OCI-LY3 (cell line): ENCODE results near the gene EXOC6.

ENCODE experiments used
- EZH2phosphoT487 ChIP-seq: fragments of 200-600 bp; shearing (Covaris generic); IDR thresholded peaks from 2 replicates; pipeline ENCODE4 v1.6.1; 2018; ENCODE audit warnings: antibody characterized with exemption, mixed run types, low read depth
- TF ChIP-seq, protein P1 (sequence below): fragments of 200-600, 300-600 bp; sonication (generic); IDR thresholded peaks from 2 replicates; pipeline ENCODE4 v1.5.1; 2014; ENCODE audit warnings: antibody characterized with exemption, low read length, low read depth

DNA sequence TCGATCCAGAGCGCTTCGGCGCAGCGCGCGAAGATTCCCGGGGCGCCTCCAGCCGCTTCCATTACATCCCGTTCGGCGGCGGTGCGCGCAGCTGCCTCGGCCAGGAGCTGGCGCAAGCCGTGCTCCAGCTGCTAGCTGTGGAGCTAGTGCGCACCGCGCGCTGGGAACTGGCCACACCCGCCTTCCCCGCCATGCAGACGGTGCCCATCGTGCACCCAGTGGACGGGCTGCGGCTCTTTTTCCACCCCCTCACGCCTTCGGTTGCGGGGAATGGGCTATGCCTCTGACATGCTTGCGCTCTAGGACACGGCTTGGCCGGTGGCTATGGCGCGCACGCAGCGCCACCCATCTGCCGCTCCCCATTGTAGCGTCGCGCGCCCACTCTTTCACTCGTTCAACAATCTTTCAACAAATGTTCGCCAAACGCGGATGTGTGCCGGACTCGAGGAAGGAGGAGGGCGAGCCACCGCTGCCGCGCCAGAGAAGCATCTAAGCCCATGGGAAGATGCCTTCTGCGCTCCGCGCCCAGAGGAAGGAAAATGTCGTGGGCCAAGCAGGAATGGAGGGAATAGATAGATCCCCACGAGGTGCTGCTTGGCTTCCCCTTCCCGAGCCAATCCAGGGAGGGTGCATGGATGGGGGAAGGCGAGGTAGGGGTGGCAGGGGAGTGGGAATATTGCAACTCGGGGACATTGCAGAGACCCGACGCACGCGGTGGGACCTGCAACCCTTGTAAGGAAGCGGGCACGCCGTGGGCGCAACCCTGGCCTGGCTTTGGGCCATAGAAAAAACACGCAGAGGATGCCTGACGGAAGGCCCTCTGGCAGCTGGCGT, 220.3 kb downstream of the EXOC6 start:
- TF ChIP-seq, protein P1, sequence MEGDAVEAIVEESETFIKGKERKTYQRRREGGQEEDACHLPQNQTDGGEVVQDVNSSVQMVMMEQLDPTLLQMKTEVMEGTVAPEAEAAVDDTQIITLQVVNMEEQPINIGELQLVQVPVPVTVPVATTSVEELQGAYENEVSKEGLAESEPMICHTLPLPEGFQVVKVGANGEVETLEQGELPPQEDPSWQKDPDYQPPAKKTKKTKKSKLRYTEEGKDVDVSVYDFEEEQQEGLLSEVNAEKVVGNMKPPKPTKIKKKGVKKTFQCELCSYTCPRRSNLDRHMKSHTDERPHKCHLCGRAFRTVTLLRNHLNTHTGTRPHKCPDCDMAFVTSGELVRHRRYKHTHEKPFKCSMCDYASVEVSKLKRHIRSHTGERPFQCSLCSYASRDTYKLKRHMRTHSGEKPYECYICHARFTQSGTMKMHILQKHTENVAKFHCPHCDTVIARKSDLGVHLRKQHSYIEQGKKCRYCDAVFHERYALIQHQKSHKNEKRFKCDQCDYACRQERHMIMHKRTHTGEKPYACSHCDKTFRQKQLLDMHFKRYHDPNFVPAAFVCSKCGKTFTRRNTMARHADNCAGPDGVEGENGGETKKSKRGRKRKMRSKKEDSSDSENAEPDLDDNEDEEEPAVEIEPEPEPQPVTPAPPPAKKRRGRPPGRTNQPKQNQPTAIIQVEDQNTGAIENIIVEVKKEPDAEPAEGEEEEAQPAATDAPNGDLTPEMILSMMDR = no peak
- no peak for TF ChIP-seq EZH2phosphoT487
